MM.1S (cell line): Measurements from ENCODE around the gene CDK16.

Source experiments
- DNase-seq: peaks from one replicate; pipeline ENCODE4 v3.0.0-alpha.2; 2015
- H2AFZ ChIP-seq: fragments of 300-600 bp; sonication (generic); 2 replicates; pipeline ENCODE4 v1.6.0; 2016; ENCODE audit warnings: antibody characterized with exemption, low read length
- H3F3A ChIP-seq: fragments of 300-600 bp; sonication (generic); 2 replicates; pipeline ENCODE4 v1.6.1; 2016; ENCODE audit warnings: mild to moderate bottlenecking, antibody characterized with exemption, low read length, moderate library complexity, mixed read lengths; ENCODE audit not compliant: insufficient read depth
- H3K27ac ChIP-seq: fragments of 300-600 bp; sonication (generic); 2 replicates; pipeline ENCODE4 v1.5.1; 2016; ENCODE audit warnings: mild to moderate bottlenecking, low read length
- H3K27me3 ChIP-seq: fragments of 300-600 bp; sonication (generic); replicated peaks from 2 replicates; pipeline ENCODE4 v1.6.0; 2016; ENCODE audit warnings: low read length; ENCODE audit not compliant: insufficient read depth
- H3K36me3 ChIP-seq: fragments of 300-600 bp; sonication (generic); replicated peaks from 2 replicates; pipeline ENCODE4 v1.6.1; 2016; ENCODE audit warnings: mild to moderate bottlenecking, low read length, mixed read lengths; ENCODE audit not compliant: insufficient read depth
- H3K4me1 ChIP-seq: fragments of 300-600 bp; sonication (generic); 2 replicates; pipeline ENCODE4 v1.6.1; 2016; ENCODE audit warnings: low read length, mixed read lengths
- H3K4me2 ChIP-seq: fragments of 300-600 bp; sonication (generic); 2 replicates; pipeline ENCODE4 v1.6.0; 2016; ENCODE audit warnings: low read depth, low read length
- H3K4me3 ChIP-seq: fragments of 300-600 bp; sonication (generic); 2 replicates; pipeline ENCODE4 v1.5.1; 2016; ENCODE audit warnings: low read length, mixed read lengths
- H3K79me2 ChIP-seq: fragments of 300-600 bp; sonication (generic); 2 replicates; pipeline ENCODE4 v1.6.1; 2016; ENCODE audit warnings: mixed run types, low read length, mixed read lengths
- H3K9ac ChIP-seq: fragments of 300-600 bp; sonication (generic); 2 replicates; pipeline ENCODE4 v1.6.1; 2016; ENCODE audit warnings: low read length, mixed read lengths
- H3K9me2 ChIP-seq: fragments of 300-600 bp; sonication (generic); replicated peaks from 2 replicates; pipeline ENCODE4 v1.6.1; 2016; ENCODE audit warnings: mild to moderate bottlenecking, low read length, mixed read lengths; ENCODE audit not compliant: insufficient read depth
- H3K9me3 ChIP-seq: fragments of 300-600 bp; sonication (generic); replicated peaks from 2 replicates; pipeline ENCODE4 v1.6.1; 2016; ENCODE audit warnings: mild to moderate bottlenecking, low read length, mixed read lengths; ENCODE audit not compliant: insufficient read depth
- H4K20me1 ChIP-seq: fragments of 300-600 bp; sonication (generic); 2 replicates; pipeline ENCODE4 v1.6.1; 2016; ENCODE audit warnings: mild to moderate bottlenecking, low read length, moderate library complexity, mixed read lengths; ENCODE audit not compliant: insufficient read depth
- CTCF ChIP-seq: fragments of 300-600 bp; sonication (generic); IDR thresholded peaks from 2 replicates; pipeline ENCODE4 v1.5.1; 2016; ENCODE audit warnings: antibody characterized with exemption, low read length, mixed read lengths
- EZH2 ChIP-seq: fragments of 300-600 bp; sonication (generic); optimal IDR thresholded peaks from 2 replicates; pipeline ENCODE3; 2017; ENCODE audit warnings: low read depth, mild to moderate bottlenecking, antibody characterized with exemption, low read length, mixed read lengths
- EZH2phosphoT487 ChIP-seq: fragments of 300-600 bp; sonication (generic); IDR thresholded peaks from 2 replicates; pipeline ENCODE4 v1.6.1; 2018; ENCODE audit warnings: antibody characterized with exemption, low read length

The CDK16 gene

DNA sequence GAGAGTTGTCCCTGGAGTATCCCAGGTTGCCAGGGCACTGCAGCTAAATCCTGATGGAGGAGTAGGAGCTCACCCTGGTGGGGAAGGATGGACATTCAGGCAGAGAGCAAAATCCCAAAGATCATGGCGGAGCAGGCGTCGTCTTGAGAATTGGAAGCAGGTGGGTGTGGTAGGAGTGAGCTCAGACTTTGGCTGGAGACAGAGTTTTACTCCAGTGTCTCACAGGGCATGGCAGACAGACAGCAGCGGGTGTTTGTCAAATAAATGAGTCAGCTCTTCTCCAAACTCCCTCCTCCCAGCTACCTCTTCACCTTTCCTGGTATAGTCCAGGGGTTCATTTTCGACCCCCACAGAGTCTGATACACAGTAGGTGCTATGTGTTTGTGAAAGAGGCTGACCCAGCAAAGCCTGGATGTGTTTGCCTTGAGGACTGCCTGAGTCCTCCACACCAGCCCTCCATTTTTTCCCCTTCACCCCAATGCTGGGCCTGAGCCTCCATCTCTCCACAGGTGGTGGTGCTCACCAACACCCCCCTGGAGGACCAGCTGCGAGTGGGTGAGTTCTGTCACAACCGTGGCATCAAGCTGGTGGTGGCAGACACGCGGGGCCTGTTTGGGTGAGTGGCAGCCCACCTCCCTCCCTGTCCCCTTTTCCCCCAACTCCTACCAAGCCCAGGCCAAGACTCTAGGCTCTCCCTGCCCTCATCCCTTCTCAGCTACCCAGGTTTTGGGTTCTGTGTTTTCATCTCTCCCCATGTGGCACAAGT lies 17.9 kb upstream of the CDK16 start:
- no peak overlapping the region for H3K27ac ChIP-seq
- H4K20me1 ChIP-seq, result no peaks in the 10 kb centered on the region
- H3K9me2 ChIP-seq, result no peaks in the 10 kb centered on the region
- H3K4me3 ChIP-seq, result no peak overlapping the region
- H2AFZ ChIP-seq, result no peak overlapping the region
- no peaks in the 10 kb centered on the region for H3K27me3 ChIP-seq
- H3K79me2 ChIP-seq, result peaks cover 49% of the 10 kb centered on the region
- no peaks in the 10 kb centered on the region for H3F3A ChIP-seq
- no peaks in the 10 kb centered on the region for H3K9me3 ChIP-seq
- TF ChIP-seq EZH2phosphoT487, result no peak
- TF ChIP-seq EZH2, result no peak
- TF ChIP-seq CTCF, result no peak
- peaks cover 3% of the 10 kb centered on the region; the same call in 1 of the 2 replicates for H3K36me3 ChIP-seq
- H3K4me2 ChIP-seq, result no peak overlapping the region
- H3K9ac ChIP-seq, result no peak overlapping the region
- H3K4me1 ChIP-seq, result peaks cover 6% of the 10 kb centered on the region; the same call in 1 of the 2 replicates
- DNase-seq, result no peak

DNA sequence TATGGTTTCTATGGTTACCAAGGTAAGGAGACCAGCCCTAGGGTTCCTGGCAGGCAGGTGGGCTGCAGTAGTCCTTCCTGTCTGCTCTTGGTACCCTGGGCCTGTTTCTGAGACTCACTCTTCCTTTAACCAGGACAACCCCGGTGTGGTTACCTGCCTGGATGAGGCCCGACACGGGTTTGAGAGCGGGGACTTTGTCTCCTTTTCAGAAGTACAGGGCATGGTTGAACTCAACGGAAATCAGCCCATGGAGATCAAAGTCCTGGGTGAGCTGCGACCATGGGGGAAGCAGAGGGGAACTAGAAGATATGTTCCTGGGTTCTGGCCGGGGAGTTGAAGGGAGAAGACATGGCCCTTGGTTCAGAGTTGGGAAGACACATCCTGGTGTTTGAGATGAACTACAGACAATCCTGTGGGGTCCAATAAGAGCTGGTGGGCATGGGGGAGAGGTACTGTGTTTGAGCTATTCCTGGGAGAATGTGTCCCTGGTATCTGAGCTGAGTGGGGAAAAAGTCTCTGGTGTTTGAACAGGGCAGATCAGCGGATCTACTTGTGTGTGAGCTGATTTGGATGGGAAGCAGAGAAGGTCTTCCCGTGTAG lies 17.0 kb upstream of the CDK16 start:
- Histone ChIP-seq H3K27ac (no peak overlapping the region), H3K27me3 (no peaks in the 10 kb centered on the region), H3K36me3 (peaks cover 3% of the 10 kb centered on the region; the same call in 1 of the 2 replicates), H2AFZ (no peak overlapping the region), H3K4me1 (no peaks in the 10 kb centered on the region; the same call in 1 of the 2 replicates), H3K9me2 (no peaks in the 10 kb centered on the region), H4K20me1 (no peaks in the 10 kb centered on the region), H3K9ac (no peak overlapping the region), H3F3A (no peaks in the 10 kb centered on the region), H3K79me2 (peaks cover 41% of the 10 kb centered on the region), H3K4me3 (no peak overlapping the region), H3K4me2 (no peak overlapping the region), H3K9me3 (no peaks in the 10 kb centered on the region)
- DNase-seq, result no peak
- TF ChIP-seq EZH2, result no peak
- no peak for TF ChIP-seq CTCF
- TF ChIP-seq EZH2phosphoT487, result no peak

GRCh38 chrX:47202316-47202715 lies 16.2 kb upstream of the CDK16 start:
- Histone ChIP-seq H3K4me3 (no peak overlapping the region), H3K9me3 (no peaks in the 10 kb centered on the region), H2AFZ (no peak overlapping the region), H4K20me1 (no peaks in the 10 kb centered on the region), H3K4me1 (no peaks in the 10 kb centered on the region), H3K9me2 (no peaks in the 10 kb centered on the region), H3F3A (no peaks in the 10 kb centered on the region), H3K27me3 (no peaks in the 10 kb centered on the region), H3K36me3 (peaks cover 3% of the 10 kb centered on the region; the same call in 1 of the 2 replicates), H3K79me2 (peaks cover 32% of the 10 kb centered on the region), H3K27ac (no peak overlapping the region), H3K4me2 (no peak overlapping the region), H3K9ac (no peak overlapping the region)
- no peak for DNase-seq
- TF ChIP-seq CTCF (no peak), EZH2 (no peak), EZH2phosphoT487 (no peak)
